Tibial nerve (tissue), 4 donors: Measurements from ENCODE around the gene MICU1. TPM values are rescaled to one million over a fixed set of nuclear protein-coding genes. Genes with fewer than 3 reads are reported as not detected.

Source experiments
- DNase-seq, 2 donors: peaks; one replicate each; pipeline ENCODE4 v3.0.0-alpha.2; 2019; ENCODE audit warnings: low spot score in 2 of 2
- H3K27ac ChIP-seq, 4 donors: fragments of 200-600 bp; sonication (generic) in 3 of 4; one replicate each; pipeline ENCODE4 v1.5.1; 2017 to 2019; ENCODE audit warnings: mild to moderate bottlenecking in 1 of 4
- H3K27me3 ChIP-seq, 2 donors: fragments of 200-600 bp; sonication (generic) in 1 of 2; one replicate each; pipeline versions ENCODE4 v1.5.1 to v1.6.0; 2017 to 2019
- H3K36me3 ChIP-seq, 3 donors: fragments of 200-600 bp; sonication (generic); one replicate each; pipeline ENCODE4 v1.5.1; 2018 to 2019
- H3K4me1 ChIP-seq, 4 donors: fragments of 200-600 bp; sonication (generic) in 3 of 4; one replicate each; pipeline ENCODE4 v1.5.1; 2017 to 2019
- H3K4me3 ChIP-seq, 4 donors: fragments of 200-600 bp; sonication (generic) in 3 of 4; one replicate each; pipeline ENCODE4 v1.5.1; 2017 to 2019; ENCODE audit warnings: mild to moderate bottlenecking in 1 of 4, moderate library complexity in 1 of 4
- H3K9me3 ChIP-seq, 4 donors: fragments of 200-600 bp; sonication (generic) in 3 of 4; one replicate each; pipeline ENCODE4 v1.5.1; 2017 to 2019
- EP300 ChIP-seq, 2 donors: sonication (generic); formaldehyde crosslinking; IDR thresholded peaks; one replicate each; pipeline ENCODE4 v1.6.1; 2017; ENCODE audit warnings: antibody characterized with exemption in 2 of 2, mild to moderate bottlenecking in 1 of 2
- POLR2A ChIP-seq, 2 donors: fragments of 450-650 bp; IDR thresholded peaks; one replicate each; pipeline ENCODE4 v1.6.1; 2017; ENCODE audit warnings: antibody characterized with exemption in 2 of 2, mild to moderate bottlenecking in 2 of 2, moderate library complexity in 2 of 2
- WGBS, 2 donors: methylation state at CpG; one replicate each; pipeline ENCODE4 v1.1.5; 2018; 5-methylcytosine and 5-hydroxymethylcytosine counted together
- total RNA-seq, 4 donors: library from RNA; depleted of rRNA; stranded (reverse); fragments of >200 nt; gene quantifications; one replicate each; pipeline ENCODE4 v1.1.0, GENCODE V29; 2016
- TF ChIP-seq, protein P1 (sequence below), 5 experiments: fragments of 200-600 bp in 3 of 5; fragments of 450-650 bp in 2 of 5; sonication (generic) in 3 of 5; IDR thresholded peaks; one replicate each; pipeline ENCODE4 v1.5.1; 2016 to 2019; ENCODE audit warnings: antibody characterized with exemption in 5 of 5, mild to moderate bottlenecking in 3 of 5, moderate library complexity in 2 of 5

Gene MICU1
- total RNA-seq, 4 donors from 2014 or later: 19.4 to 46.5 (median 35.8) TPM

DNA sequence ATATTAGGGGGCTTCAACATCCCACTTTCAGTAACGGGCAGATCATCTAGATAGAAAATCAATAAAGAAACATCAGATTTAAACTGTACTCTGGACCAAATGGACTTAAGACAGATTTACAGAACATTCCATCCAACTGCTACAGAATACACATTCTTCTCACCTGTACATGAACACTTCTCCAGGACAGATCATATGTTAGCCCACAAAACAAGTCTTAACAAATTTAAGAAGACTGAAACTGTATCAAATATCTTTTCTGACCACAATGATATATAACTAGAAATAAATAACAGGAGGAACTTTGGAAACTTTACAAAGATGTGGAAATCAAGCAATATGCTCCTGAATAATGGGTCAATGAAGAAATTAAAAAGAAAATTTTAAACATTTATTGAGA lies 86.7 kb downstream of the MICU1 start:
- H3K4me1 ChIP-seq: no peaks in the 10 kb centered on the region
- H3K27ac ChIP-seq: no peak overlapping the region
- H3K27me3 ChIP-seq: no peaks in the 10 kb centered on the region
- H3K36me3 ChIP-seq: peaks cover 0 to 43% (median 4%) of the 10 kb centered on the region in 3 donors
- 94 to 97% methylated on average over 1 of the region's 1 CpG for WGBS, 2 donors
- no peak for TF ChIP-seq EP300 (IDR thresholded peaks at IDR 0.05)
- no peak for TF ChIP-seq POLR2A (IDR thresholded peaks at IDR 0.05)
- TF ChIP-seq, protein P1, sequence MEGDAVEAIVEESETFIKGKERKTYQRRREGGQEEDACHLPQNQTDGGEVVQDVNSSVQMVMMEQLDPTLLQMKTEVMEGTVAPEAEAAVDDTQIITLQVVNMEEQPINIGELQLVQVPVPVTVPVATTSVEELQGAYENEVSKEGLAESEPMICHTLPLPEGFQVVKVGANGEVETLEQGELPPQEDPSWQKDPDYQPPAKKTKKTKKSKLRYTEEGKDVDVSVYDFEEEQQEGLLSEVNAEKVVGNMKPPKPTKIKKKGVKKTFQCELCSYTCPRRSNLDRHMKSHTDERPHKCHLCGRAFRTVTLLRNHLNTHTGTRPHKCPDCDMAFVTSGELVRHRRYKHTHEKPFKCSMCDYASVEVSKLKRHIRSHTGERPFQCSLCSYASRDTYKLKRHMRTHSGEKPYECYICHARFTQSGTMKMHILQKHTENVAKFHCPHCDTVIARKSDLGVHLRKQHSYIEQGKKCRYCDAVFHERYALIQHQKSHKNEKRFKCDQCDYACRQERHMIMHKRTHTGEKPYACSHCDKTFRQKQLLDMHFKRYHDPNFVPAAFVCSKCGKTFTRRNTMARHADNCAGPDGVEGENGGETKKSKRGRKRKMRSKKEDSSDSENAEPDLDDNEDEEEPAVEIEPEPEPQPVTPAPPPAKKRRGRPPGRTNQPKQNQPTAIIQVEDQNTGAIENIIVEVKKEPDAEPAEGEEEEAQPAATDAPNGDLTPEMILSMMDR (IDR thresholded peaks at IDR 0.05): no peak
- H3K9me3 ChIP-seq: peaks cover 0 to 15% (median 1%) of the 10 kb centered on the region in 4 donors
- H3K4me3 ChIP-seq: no peak overlapping the region
- DNase-seq: no peak

DNA sequence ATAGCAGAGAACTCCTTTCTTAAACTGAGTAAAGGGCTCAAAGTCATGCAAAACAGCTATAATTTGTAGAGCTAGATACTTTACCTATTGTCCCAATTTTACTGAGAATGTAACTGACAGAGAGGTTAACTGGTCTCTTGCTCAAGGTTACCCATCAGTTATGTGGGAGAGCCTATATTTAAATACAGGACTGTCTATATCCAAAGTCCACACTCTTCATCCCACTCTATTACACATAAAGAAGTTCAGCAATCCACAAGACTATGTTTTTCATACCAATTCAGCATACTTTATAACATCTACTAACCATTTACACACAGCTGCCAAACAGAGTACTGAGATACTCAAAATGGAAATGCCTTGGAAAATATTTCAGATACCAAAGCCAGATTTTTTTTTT lies 100.2 kb downstream of the MICU1 start:
- no peak for TF ChIP-seq EP300 (IDR thresholded peaks at IDR 0.05)
- no peak for TF ChIP-seq POLR2A (IDR thresholded peaks at IDR 0.05)
- TF ChIP-seq, protein P1 (IDR thresholded peaks at IDR 0.05): no peak
- no peaks in the 10 kb centered on the region for H3K9me3 ChIP-seq
- H3K36me3 ChIP-seq: peaks cover 0 to 6% (median 0%) of the 10 kb centered on the region in 3 donors
- H3K4me1 ChIP-seq: no peaks in the 10 kb centered on the region
- H3K27me3 ChIP-seq: no peaks in the 10 kb centered on the region
- H3K27ac ChIP-seq: no peak overlapping the region
- H3K4me3 ChIP-seq: no peak overlapping the region
- no peak for DNase-seq

DNA sequence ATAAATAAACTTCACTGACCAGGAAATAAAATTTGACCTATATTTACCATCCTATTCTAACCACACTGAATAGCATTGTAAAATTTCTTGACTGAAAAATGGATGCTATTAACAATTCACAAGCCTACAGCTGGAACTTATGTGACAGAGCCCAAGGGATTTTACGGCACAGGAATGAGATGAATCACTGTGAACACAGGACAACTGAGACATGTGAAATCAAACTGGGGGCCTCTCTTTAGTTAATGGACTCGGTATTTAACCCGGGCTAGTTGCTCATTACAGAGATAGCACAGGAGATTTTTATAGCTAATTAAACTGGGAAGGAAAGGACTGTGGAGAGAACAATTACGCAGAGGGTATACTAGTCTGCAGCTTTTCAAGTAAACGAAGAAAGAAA lies 100.6 kb downstream of the MICU1 start:
- 54 to 58% methylated on average over 5 of the region's 5 CpGs for WGBS, 2 donors
- no peaks in the 10 kb centered on the region for H3K9me3 ChIP-seq
- H3K4me1 ChIP-seq: no peaks in the 10 kb centered on the region
- no peak for TF ChIP-seq POLR2A (IDR thresholded peaks at IDR 0.05)
- TF ChIP-seq, protein P1 (IDR thresholded peaks at IDR 0.05): no peak
- no peak for TF ChIP-seq EP300 (IDR thresholded peaks at IDR 0.05)
- no peak overlapping the region for H3K4me3 ChIP-seq
- H3K36me3 ChIP-seq: peaks cover 0 to 6% (median 0%) of the 10 kb centered on the region in 3 donors
- H3K27ac ChIP-seq: no peak overlapping the region
- H3K27me3 ChIP-seq: no peaks in the 10 kb centered on the region
- no peak for DNase-seq

DNA sequence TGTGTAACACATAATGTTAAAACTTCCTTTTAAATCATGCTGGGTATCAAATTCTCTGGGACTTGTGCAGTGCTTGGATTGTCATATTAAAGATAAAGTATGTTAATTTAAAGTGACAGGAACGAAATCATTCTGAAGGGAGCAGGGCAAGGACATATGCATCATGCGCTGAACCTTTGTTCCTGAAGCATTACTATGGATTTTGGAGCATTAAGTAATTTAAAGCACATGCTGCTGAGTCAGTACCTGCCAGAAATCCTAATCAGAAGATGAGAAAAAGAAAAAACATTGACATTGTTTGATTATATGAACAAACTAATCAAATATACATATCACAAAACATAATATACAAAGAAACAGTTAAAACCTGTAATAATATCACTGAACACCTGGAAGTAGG lies 101.4 kb downstream of the MICU1 start:
- no peaks in the 10 kb centered on the region for H3K27me3 ChIP-seq
- no peak for TF ChIP-seq POLR2A (IDR thresholded peaks at IDR 0.05)
- DNase-seq: no peak
- peaks cover 0 to 6% (median 0%) of the 10 kb centered on the region in 3 donors for H3K36me3 ChIP-seq
- no peaks in the 10 kb centered on the region for H3K4me1 ChIP-seq
- no peaks in the 10 kb centered on the region for H3K9me3 ChIP-seq
- WGBS, 2 donors: 90 to 95% methylated on average over 2 of the region's 2 CpGs
- H3K27ac ChIP-seq: no peak overlapping the region
- H3K4me3 ChIP-seq: no peak overlapping the region

DNA sequence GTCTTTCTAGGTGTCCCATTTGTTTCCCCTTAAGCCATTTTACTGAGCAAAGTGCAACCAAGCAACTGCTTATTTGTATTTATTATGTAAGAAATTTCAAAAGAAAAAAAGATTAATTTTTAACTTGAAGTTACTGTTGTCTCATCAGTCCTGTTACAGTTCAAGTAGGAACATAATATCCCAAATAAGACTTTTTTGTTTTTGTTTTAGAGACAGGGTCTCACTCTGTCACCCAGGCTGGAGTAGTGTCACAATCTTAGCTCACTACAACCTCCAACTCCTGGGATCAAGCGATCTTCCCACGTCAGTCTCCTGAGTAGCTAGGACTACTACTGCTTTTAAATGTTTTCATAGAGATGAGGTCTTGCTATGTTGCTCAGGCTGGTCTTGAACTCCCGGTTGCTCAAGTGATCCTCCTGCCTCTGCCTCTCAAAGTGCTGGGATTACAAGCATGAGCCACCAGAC lies 101.9 kb downstream of the MICU1 start:
- WGBS, 2 donors: 93 to 96% methylated on average over 3 of the region's 3 CpGs

More for the DNA sequence above, 101.9 kb downstream of the MICU1 start:
- Histone ChIP-seq H3K4me1 (no peaks in the 10 kb centered on the region), H3K27me3 (no peaks in the 10 kb centered on the region), H3K9me3 (no peaks in the 10 kb centered on the region), H3K4me3 (no peak overlapping the region), H3K27ac (no peak overlapping the region), H3K36me3 (peaks cover 0 to 6% (median 0%) of the 10 kb centered on the region in 3 donors)
- TF ChIP-seq, protein P1 (IDR thresholded peaks at IDR 0.05): no peak
- TF ChIP-seq EP300 (IDR thresholded peaks at IDR 0.05): no peak
- no peak for TF ChIP-seq POLR2A (IDR thresholded peaks at IDR 0.05)
- no peak for DNase-seq
